WI38 (cell line): ENCODE results near the gene SSB.

Experiments used
- H3K4me3 ChIP-seq: 2 replicates; pipeline ENCODE4 v1.5.1; 2011; ENCODE audit warnings: low read depth, mild to moderate bottlenecking, control low read depth, low read length
- CTCF ChIP-seq: IDR thresholded peaks from 2 replicates; pipeline ENCODE4 v1.5.1; 2012; ENCODE audit warnings: low read depth, mild to moderate bottlenecking, control low read depth, low read length

The SSB gene

GRCh38 chr2:169772651-169773050, 26.0 kb upstream of the SSB start:
- no peak for TF ChIP-seq CTCF
- H3K4me3 ChIP-seq = no peak overlapping the region

GRCh38 chr2:169775354-169775753, 23.3 kb upstream of the SSB start:
- H3K4me3 ChIP-seq = no peak overlapping the region
- TF ChIP-seq CTCF = no peak

- H3K4me3 ChIP-seq = no peak overlapping the region
- no peak for TF ChIP-seq CTCF
Measured at GRCh38 chr2:169775765-169776164, 22.9 kb upstream of the SSB start.

- no peak overlapping the region for H3K4me3 ChIP-seq
- no peak for TF ChIP-seq CTCF
Measured at GRCh38 chr2:169776252-169776761, 22.4 kb upstream of the SSB start.

- TF ChIP-seq CTCF = no peak
Measured at GRCh38 chr2:169778446-169778845, 20.2 kb upstream of the SSB start.

GRCh38 chr2:169781249-169782013, 17.2 kb upstream of the SSB start:
- TF ChIP-seq CTCF = no peak
- H3K4me3 ChIP-seq = no peak overlapping the region

More at GRCh38 chr2:169778446-169778845, 20.2 kb upstream of the SSB start:
- no peak overlapping the region for H3K4me3 ChIP-seq

- no peak for TF ChIP-seq CTCF
- no peak overlapping the region for H3K4me3 ChIP-seq
Measured at GRCh38 chr2:169782513-169782912, 16.2 kb upstream of the SSB start.
